Endothelial cell of hepatic sinusoid (primary cell): Measurements from ENCODE around the gene TAAR8.
"Not testable (repeated sequence)": the region's sequence is repeated elsewhere in the genome, so short reads cannot be mapped to it uniquely, and the experiment has no call there.

Experiments used
- in situ Hi-C: cut with HindIII; loops from 2 replicates; pipeline ENCODE4 v1.10.0; 2017; ENCODE audit warnings: low sequenced_read_pairs

TAAR8 gene

DNA sequence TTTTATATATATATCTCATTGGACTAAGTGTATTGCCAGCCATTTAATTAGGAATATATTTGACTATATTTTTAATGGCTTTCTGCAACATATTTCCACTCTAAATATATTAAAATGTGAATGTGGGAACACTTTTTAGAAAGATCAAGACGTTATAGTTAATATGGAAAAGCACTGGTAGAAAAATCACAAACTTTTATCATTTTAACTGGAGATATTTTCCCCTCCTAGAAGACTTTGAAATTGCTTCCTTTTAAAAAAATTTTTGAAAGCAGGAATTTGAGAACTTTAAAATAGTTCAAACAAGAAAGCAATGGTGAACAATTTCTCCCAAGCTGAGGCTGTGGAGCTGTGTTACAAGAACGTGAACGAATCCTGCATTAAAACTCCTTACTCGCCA lies 14.5 kb upstream of the TAAR8 start, which contains the start of gene TAAR9:
Gene TAAR9 (plus strand): TSS at position 301 of the 400 bp plus-strand sequence. CDS start 13 bp downstream, at position 314.
- in situ Hi-C loops = no loop called here

DNA sequence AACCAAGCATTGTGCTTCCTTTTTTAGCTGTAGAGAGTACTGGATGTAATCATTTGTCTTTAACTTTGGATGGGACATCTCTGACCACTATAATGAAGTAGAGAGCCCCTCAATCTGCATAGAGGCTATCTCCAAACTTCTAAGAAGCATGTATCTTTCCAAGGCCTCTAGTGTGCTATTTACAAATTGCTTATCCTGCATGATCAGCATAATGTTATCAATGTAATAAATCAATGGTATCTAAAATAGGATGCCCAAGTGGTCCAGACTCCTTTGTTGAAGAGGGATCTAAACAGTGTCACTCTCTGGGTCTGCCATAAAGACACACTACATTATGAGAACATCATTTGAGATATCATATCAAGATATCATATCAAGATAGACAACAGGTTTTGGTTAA lies 7.6 kb upstream of the TAAR8 start:
- in situ Hi-C loops = no loop called here

DNA sequence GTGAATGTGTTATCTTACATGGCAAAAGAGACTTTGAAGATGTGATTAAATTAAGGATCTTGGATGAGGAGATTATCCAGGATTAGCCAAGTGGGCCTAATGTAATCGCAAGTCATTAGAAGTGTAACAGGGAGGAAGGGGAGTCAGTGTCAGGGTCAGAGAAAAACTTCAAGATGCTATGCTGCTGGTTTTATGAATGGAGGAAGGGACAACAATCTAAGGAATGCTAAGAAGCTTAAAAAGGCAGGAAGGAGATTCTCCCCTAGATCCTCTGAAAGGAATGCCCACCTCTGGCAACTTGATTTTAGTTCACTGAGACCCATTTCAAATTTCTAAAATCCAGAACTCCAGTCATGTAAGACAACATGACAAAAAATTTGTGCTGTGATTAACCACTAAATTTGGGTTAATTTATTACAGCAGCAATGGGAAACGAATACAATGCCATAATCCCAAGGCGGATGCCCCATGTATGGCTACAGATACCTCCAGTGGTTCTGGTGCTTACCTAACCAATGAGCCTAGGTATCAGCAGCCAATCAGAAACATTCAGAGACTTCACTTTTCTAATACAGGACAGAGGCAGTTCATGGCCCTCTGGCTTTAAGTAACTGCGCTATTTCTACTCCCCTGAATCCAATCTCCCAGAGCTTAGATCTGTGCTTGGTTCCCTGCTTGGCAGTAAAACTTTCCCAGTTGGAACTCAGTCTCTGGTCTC lies 3.6 kb upstream of the TAAR8 start:
- in situ Hi-C loops = no loop called here

DNA sequence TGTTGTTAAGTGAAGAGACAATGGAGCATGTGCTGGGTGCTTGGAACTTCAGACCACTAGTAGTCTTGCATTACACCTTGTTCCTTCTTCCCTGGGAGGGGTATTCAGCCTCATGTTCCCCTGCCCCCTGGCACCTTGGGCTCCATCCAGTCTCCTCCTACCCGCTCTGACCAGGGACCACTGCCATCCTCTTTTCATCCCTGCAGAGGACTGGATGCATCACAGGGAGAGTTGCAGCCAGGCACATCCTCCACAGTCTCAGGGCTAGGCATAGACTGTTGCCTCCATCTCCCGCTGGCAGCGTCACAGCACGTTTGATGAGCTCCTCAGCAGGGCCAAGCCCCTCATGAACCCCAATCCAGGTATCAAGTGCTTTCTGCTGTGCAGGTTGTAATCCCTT lies 1.3 kb upstream of the TAAR8 start:
- in situ Hi-C loops = no loop called here

DNA sequence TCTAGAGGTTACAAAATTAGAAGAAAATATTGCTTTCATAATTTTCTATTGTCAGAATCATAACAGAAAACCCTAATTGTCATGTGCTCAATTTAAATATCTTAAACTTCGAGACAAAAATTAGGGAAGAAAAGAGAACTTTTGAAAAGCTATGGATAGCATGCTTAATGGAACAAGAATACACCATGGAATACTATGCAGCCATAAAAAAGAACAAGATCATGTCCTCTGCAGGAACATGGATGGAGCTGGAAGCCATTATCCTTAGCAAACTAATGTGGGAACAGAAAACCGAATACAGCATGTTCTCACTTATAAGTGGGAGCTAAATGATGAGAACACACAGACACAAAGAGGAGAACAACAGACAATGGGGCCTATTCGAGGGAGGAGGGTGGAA lies 7.6 kb downstream of the TAAR8 start:
- in situ Hi-C loops = not testable (repeated sequence)

DNA sequence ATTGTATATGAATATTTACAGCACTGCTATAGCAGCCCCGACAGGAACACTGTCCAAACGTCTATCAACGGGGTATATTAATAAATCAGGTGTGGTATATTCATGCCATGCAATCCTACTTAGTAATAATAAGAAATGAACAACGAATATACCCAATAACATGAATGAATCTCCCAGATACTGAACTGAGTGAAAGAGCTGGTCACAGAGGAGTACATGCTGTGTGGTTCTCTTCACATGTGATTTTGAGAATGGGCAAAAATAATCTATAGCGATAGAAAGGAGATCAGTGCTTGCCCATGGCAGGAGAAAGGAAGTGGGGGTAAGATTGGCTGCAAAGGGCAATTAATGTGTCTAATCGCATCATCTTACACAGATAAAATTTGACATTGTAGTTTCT lies 13.9 kb downstream of the TAAR8 start:
- in situ Hi-C loops = no loop called here

DNA sequence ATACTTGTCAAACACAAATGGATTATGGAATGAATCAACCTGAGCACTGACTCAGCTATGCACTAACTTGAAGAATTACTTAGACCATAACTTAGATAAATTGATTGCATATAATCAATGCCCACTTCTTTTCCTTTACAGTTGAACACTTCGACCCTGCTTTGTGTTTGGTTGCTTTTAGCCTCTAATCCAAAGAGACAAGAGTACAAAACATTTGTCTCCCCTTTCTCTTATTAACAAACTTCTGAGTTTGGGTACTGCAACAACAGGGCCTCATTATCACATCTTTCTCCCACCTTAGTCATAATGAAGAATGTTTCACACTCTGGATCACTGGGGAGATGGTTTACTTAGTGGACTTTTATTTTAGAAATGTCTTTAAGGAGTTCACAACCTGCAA lies 15.1 kb downstream of the TAAR8 start:
- in situ Hi-C loops = no loop called here

DNA sequence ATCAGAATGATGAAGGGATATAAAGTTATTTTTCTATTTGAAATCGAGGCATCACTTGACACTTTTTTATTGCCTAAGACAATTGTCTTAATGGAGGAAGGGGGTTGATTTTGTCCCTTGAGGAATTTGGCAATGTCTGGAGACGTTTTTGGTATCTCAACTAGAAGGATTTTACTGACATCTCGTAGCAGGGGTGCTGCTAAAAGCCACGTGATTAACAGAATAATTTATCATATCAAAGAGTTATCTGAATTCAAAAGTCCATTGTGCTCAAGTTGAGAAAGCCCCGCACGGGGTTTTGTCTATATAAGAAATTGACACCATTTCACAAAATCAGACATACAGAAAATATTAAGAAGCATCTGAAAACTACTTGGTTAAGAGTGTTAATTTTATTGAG lies 16.1 kb downstream of the TAAR8 start:
- in situ Hi-C loops = no loop called here

DNA sequence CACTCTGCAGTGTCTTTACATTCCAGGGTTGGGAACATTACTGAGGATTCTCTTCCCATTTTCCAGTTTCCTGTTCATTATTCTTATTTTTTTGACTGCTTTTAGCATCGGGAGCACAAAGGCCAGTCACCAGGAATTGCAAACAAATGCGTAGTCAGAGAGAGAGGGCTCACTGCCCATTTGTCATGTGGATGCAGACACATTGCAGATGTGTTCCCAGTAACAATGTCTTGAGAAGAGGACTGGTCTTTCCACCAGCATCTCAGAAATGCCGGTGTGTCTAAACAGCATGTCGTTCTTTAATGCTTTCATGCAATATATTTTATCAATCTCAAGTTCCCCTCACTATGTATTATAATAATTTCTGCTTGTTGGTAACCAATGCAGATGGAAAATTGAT lies 16.7 kb downstream of the TAAR8 start:
- in situ Hi-C loops = no loop called here

DNA sequence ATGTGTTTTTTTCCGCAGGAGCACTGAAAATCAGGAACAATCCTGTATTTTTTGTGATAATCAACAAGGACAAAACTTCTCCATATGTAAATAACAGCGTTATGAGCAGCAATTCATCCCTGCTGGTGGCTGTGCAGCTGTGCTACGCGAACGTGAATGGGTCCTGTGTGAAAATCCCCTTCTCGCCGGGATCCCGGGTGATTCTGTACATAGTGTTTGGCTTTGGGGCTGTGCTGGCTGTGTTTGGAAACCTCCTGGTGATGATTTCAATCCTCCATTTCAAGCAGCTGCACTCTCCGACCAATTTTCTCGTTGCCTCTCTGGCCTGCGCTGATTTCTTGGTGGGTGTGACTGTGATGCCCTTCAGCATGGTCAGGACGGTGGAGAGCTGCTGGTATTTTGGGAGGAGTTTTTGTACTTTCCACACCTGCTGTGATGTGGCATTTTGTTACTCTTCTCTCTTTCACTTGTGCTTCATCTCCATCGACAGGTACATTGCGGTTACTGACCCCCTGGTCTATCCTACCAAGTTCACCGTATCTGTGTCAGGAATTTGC lies 17.8 kb downstream of the TAAR8 start, which contains the start of gene TAAR6:
Gene TAAR6 (plus strand): TSS at position 102 of the 557 bp plus-strand sequence. CDS start 0 bp downstream, at position 102.
- in situ Hi-C loops = no loop called here

DNA sequence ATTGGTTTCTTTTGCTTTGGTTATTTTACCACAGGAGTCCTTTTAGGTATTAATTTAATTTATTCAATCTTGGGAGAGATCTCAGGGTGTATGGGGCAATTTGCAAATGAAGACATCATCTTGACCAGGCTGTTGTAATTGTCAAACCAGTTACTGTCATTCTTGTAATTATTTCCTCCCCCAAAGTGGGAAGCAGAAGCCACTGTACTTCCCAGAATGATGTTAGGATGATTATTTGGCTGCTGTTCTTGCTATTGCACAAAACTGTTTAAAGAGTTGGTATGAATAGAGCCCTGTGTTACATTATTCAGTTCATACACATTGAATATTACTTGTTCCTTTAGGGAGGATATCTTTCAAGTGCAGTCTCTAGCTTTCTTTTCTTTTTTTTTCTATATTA lies 19.3 kb downstream of the TAAR8 start:
- in situ Hi-C loops = no loop called here

DNA sequence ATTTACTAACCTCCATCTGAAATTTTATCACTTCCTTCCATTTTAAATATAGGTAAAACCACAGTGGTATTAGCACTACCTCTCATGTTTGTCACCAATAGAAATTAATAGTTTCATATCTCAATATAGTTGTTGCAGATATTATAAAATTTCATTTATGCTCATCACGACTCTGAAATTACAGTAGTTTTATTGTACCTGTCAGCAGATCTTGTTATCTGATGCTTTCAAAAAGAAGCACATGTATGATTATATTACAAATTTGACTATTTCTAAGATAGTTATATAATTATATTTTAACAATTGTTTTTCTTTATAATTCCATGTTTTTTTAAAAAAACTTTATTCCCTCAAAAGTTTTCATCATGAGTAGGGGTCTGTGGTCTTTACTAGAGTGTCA lies 32.2 kb downstream of the TAAR8 start:
- in situ Hi-C loops = no loop called here

DNA sequence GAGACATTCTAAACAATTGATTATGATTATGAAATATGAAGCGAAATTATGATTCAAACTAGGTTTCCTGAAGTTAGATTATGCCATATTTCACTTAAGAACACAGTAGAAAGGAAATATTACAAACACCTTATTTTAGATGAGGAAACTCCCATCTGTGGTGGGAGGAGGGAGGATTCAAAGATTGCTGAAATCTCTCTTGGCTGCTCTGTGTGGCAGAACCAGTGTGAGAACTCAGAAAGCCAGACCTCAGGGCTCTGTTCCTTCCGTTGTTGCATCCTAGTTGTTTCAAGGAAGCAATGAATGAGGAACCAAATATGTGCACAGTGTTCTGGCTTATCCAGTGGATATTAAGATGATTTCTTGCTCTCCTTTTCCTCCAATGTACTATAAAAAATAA lies 35.0 kb downstream of the TAAR8 start:
- in situ Hi-C loops = no loop called here

DNA sequence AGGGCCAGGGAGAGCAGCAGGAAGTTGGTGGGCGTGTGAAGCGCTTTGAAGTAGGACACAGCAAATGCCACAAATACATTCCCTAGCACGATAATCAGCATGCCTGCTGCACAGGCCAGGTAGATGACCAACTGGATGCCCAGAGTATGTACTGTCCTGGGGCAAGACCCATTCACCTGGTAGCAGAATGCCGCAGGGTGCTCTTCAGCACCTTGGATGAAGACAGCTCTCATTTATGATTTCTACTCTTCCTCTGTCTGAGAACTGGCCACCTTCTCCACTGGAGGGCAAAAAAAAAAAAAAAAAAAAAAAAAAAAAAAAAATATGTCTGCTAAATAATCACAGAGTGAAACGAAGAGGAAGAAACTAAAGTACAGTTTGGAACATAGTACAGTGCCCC lies 37.0 kb downstream of the TAAR8 start, which contains the start of gene TAAR5:
Gene TAAR5 (minus strand): TSS at position 288 of the 400 bp plus-strand sequence. CDS start 55 bp downstream, at position 233.
- in situ Hi-C loops = no loop called here

DNA sequence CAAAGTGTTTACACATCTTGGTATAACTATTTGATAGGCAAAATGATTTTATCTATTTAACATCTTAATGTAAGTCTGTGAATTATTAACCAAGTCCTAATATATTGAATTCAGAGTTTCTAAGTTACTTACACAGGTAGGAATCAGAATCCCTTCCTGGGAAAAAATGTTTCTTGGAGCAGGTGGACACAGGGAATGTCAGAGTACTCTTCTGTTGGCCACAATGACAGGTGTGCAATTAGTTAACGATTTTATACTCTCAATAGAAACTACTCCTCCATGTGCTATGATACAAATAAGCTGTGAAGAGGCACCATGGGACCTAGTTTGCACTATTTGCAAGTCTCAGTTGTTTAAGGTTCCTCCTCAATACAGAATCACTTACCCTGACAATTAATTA lies 37.9 kb downstream of the TAAR8 start:
- in situ Hi-C loops = no loop called here

DNA sequence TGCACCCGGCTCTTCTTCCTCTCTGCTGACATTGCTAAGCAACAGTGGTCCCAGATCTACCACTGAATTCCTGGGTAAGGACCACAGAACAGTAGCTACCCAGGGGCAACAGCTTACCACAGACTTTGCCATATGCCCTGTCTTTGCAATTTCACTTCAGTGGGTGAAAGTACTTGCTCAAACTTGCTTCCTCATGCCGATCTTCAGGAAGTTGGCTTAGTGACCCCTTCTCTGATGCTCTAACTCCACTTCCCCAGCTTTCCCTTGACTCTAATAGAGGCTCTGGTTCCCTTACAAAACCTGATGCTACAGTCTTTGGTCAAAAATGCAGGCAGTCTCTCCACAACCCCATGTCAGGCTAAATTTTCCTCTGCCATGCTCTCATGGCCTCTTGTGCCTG lies 40.4 kb downstream of the TAAR8 start:
- in situ Hi-C loops = no loop called here

DNA sequence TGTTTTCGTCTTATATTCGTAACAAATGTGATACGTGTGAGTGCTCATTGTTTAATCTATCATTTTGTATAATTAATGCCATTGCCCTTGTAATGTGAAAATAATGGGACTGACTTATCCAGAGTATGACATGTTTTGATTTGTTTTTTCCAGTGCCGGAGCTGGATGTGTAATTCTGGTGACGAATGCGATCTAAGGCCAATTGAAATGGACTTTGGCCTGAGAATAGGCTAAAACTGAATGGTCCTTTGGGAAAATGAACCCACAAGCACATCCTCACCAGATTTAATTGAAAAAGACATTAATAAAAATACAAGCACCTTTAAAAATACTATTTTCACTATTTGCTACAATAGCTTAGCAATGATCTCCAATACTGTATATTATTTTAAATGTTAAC lies 43.7 kb downstream of the TAAR8 start:
- in situ Hi-C loops = no loop called here

DNA sequence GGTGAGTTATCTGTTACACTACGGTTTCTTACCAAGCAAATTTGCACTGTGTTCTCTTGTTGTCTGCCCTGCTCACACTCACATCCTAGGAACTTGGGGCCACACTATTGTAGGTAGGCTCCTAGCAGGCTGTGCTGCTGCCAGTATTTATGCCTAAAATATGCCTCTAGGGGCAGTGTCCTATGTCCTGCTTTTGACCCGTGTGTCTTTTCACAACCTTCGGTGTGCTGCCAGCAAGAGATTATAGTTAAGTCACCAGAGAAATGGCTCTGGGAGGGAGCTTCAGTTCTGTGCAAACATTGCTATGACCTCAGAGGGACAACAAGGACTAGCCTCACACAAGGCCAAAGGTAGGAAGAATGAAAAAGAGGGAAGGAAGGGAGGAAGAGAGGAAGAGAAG lies 46.0 kb downstream of the TAAR8 start:
- in situ Hi-C loops = no loop called here

DNA sequence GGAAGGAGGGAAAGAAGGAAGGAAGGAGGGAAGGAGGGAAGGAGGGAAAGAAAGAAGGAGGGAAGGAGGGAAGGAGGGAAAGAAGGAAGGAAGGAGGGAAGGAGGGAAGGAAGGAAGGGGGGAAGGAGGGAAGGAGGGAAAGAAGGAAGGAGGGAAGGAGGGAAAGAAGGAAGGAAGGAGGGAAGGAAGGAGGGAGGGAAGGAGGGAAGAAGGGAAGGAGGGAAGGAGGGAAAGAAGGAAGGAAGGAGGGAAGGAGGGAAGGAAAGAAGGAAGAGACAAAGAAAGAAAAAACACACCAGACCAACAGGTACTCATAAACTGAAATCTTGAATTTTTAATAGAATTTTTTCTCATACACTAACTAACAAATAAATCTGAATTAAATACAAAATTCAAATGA lies 48.4 kb downstream of the TAAR8 start:
- in situ Hi-C loops = not testable (repeated sequence)
